Stimulated activated naive CD4-positive, alpha-beta T cell treated with Interleukin-2 at 50 U/mL for 16 hours (primary cell): Measurements from ENCODE around the gene ZNF365.
"Not testable (repeated sequence)": the region's sequence is repeated elsewhere in the genome, so short reads cannot be mapped to it uniquely, and the experiment has no call there.

ENCODE experiments used
- DNase-seq: peaks from one replicate; lab custom pipeline; 2025; lab: John Stamatoyannopoulos, UW

The ZNF365 gene

GRCh38 chr10:62377966-62378365 lies 3.8 kb downstream of the ZNF365 start:
- DNase-seq: no peak

- not testable (repeated sequence) for DNase-seq
Observed at GRCh38 chr10:62378877-62379276, 4.7 kb downstream of the ZNF365 start.

- DNase-seq: no peak
Observed at GRCh38 chr10:62379394-62379793, 5.2 kb downstream of the ZNF365 start.

DNA sequence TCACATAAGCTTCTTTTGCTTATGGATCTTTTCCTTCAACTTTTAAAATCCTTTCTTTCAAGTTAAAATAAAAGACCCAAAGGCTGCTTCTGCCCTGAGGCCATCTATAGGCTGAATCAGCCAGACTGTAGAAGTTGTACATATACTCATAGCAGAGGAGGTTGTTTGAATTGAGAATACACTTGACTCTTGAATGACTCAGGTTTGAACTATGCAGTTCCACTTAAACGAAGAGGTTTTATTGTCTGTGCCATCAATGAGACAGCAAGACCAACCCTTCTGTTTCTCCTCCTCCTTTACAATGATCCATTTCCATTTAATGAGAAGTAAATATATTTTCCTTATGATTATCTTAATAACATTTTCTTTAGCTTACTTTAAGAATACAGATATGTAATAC lies 5.8 kb downstream of the ZNF365 start:
- no peak for DNase-seq

- DNase-seq: no peak
Observed at GRCh38 chr10:62381385-62382102, 7.4 kb downstream of the ZNF365 start.

DNA sequence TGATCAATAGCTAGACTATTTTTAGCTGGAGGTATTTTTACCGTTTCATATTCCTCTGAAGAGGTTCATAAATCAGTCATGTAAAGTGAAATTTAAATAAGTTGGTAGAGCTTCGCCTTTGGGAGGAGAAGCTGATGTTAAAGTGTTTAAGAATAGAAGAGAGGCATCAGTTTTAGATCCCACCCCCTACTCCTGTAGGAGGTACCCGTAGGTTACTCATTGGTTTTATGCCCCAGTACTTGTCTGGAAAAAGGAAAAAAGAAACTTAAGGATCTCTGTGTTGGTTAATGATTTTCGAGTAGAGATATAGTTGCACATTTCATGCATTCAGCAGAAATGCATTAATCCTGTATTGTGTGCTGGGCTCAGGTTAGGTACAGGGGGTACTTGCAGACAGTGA lies 8.7 kb downstream of the ZNF365 start:
- DNase-seq: no peak

DNA sequence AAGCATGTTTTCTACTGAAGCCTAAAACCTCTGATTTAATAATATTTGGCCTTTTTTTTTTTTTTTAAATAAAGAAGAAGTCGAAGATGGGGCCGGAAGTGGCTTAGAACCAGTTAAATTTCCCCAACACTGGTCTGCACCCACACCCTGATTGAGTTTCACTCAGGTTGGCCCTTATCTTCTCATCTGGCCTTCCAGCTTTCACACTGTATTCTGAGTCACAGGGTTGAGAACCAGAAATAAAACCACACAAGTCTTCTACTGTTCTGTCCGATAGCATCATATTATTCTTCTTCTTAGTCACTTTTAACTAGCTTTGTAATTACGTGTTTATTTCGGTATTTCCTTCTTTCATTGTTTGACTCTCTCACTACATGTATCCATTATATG lies 9.9 kb downstream of the ZNF365 start:
- peak; percentile 57 for DNase-seq

DNA sequence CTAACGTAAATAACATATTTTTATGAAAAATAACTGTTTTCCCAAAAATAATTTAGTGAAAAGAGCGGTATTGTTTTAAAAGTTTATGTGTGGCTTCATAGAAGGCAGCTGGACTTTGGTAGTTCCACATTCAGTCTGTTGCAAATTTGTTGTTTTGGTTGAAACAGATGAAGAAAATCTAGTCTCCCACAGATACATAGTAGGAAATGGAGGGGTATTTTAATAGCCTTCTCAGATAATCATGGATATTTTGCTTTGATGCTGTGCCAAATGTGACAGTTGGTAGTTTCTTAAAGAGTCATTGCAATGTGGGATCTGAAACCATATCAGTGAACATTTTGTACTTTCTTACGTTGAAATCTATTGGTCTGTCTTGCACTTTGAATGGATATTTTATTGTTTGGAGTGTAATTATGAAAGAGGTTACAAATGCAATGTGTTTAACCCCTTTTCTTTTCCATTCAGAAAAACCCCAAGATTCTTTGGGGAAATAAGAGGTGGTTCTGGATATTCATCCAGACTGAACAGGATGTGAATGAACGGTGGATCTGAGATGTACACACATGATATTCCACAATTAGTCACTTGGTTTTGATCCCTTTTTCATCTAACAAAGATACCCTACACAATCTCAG lies 10.4 kb downstream of the ZNF365 start:
- DNase-seq: no peak

DNA sequence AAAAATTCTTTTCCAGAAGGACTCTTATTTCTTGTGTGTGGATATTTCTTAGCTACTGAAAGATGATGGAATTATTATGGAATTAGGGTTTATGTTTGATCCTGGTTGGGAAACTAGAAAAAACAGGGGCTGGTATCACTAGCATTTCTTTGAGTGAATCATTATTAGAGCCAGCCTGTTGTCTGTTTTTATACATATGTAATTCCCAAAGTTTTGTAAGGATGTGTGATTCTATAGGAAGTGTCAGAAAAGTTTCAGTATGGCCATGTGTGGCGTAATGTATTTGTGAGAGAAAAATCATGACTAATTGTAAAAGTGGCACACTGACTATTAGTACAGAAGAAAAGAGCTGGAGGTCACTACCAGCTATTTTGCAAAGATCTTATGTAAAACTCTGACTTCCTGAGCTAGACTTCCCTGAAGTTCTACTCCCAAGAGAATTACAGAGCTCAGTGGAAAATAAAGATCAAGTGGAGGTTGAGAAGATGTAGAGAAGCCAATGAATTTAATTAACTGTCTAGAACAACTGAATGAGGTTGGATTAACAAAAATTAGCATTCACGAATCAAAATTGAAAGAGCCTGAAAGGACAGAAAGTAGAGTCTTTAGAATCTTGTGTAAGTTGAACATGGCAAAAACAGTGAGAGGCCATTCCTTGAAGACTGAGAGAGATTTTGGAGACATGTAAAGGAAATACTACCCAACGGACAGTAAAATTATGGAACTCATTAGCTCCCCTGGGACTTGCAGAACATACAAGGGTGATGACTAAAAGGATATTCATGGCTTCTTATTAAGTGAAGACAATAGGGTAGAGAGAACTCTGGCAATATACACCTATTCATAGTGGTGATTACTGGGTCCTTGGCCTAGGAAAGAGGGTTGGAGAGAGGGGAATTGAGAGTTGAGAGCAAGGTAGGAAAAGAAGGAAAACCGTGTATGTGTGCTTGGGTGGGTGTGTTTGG lies 12.5 kb downstream of the ZNF365 start:
- DNase-seq: no peak

- no peak for DNase-seq
Observed at GRCh38 chr10:62388328-62388727, 14.2 kb downstream of the ZNF365 start.

- no peak for DNase-seq
Observed at GRCh38 chr10:62390497-62391176, 16.5 kb downstream of the ZNF365 start.

- DNase-seq: no peak
Observed at GRCh38 chr10:62393237-62393636, 19.1 kb downstream of the ZNF365 start.

DNA sequence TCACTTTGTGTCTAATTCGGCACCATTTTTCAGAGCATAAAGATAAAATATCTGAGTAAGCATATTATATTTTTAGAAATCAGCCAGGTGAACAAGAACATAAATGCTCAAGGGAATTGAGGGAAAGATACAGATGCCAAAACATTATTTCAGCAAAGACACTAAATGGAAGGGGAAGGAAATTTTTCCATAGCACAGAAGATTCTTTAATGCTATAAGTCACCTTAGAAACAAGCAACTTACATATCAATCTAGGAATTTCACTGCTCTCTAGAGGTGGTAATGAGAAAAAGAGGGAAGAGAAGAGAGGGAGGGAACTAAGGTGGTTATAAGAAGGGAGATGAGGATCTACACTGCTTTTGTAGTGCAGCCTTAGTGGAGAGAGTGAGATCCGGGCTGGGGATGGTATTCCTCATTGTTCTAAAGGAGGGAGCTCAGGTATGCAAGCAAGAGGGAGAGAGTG lies 20.4 kb downstream of the ZNF365 start:
- DNase-seq: no peak

- no peak for DNase-seq
Observed at GRCh38 chr10:62395892-62396291, 21.7 kb downstream of the ZNF365 start.

- no peak for DNase-seq
Observed at GRCh38 chr10:62396864-62397263, 22.7 kb downstream of the ZNF365 start.

DNA sequence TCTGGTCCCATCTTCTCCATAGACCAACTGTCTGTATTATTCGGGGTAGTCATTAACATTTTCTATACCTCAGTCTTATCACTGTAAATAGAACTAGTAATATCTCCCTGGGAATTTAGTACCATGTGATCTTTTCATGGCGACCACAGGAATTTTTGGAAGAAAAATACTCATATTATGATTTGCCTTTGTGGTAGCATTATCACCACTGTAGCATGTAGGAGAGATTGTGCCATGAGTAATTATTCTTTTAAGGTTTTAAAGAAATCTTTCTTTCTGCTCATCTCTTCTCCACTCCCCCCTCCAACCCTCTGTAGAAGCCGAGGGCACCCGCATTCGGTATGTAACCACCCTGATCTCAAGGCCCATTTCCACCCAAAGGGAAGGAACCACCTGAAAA lies 25.0 kb downstream of the ZNF365 start:
- no peak for DNase-seq

DNA sequence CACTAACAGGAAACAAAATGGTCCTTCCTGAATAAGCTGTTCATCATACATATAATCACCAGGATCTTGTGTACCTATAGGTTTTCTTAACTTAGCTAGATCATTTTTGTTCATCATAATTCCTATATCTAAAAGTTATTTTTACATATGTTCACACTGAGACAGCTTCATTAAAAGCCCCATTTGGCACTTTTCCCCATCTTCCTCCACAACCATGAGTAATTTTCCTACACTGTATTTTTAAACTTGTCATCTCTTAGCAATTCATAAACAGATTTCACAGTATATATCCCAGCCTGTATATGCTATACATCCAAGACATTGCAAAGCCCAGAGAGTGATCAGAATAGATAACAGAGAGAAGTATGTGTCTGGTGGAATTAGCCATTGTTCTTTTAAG lies 28.3 kb downstream of the ZNF365 start:
- DNase-seq: no peak

DNA sequence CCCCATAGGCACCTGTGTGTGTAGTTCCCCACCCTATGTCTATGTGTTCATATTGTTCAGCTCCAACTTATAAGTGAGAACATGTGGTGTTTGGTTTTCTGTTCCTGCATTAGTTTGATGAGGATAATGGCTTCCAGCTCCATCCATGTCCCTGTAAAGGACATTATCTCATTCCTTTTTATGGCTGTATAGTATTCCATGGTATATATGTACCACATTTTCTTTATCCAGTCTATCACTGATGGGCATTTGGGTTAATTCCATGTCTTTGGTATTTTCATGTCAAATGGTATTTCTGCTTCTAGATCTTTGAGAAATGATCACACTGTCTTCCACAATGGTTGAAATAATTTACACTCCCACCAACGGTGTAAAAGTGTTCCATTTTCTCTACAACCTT lies 36.4 kb downstream of the ZNF365 start:
- not testable (repeated sequence) for DNase-seq

DNA sequence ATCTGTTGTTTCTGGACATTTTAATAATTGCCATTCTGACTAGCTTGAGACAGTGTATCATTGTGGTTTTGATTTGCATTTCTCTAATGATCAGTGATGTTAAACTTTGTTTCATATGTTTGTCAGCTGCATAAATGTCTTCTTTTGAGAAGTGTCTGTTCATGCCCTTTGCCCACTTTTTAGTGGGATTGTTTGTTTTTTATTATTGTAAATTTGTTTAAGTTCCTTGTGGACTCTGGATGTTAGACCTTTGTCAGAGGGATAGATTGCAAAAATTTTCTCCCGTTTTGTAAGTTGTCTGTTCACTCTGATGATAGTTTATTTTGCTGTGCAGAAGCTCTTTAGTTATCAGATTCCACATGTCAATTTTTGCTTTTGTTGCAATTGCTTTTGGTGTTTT lies 36.8 kb downstream of the ZNF365 start:
- DNase-seq: not testable (repeated sequence)

DNA sequence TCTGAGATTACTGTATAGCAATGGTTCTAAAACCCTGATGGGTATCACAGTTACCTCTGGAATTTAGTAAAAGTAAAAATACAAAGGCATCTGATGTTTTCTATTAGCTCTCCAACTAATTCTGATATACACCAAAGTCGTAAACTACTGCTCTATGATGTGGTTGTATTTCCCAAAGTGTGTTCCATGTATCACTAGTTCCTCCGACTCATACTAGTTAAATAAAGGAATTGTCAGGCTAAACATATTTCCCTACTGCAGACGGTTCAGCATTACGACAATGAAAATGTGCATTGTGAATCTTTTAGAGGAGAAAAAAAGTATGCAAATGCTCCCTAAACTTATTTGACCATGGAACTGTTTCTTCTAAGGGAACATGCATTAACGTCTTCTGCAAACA lies 38.9 kb downstream of the ZNF365 start:
- DNase-seq: no peak

GRCh38 chr10:62413652-62414051 lies 39.5 kb downstream of the ZNF365 start:
- no peak for DNase-seq

DNA sequence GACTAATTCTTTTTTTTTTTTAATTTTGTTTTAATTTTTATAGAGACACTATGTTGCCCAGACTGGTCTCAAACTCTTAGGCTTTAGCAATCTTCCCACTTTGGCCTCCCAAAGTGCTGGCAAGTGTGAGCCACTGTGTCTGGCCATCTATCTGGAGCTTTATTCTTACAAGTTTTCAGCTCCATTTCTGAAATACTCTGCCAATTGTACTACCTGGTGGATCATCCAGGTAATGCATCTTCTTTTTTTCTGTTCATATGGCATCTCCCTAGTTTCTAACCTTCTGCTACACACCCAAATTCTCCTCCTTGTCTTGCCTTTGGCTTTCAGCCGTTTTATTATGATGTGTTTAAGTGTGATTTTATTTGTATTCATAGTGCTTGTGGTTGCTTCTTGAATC lies 40.2 kb downstream of the ZNF365 start:
- no peak for DNase-seq
